Mesenchymal stem cell (in vitro differentiated cells and primary cell): ENCODE measurements around the gene MRLN.
"Not testable (repeated sequence)": the region's sequence is repeated elsewhere in the genome, so short reads cannot be mapped to it uniquely, and the experiment has no call there.

Source experiments
- DNase-seq: peaks from one replicate; pipeline ENCODE4 v3.0.0-alpha.2; 2013
- H2AFZ ChIP-seq: one replicate; pipeline ENCODE4 v1.6.1; 2013; ENCODE audit warnings: low read depth, mild to moderate bottlenecking, control low read depth, inconsistent platforms, low read length, moderate library complexity
- H2AK5ac ChIP-seq: 2 replicates; pipeline ENCODE4 v1.6.1; 2013; ENCODE audit warnings: low read length, moderate library complexity, mild to moderate bottlenecking, inconsistent platforms; ENCODE audit not compliant: severe bottlenecking
- H2BK120ac ChIP-seq: one replicate; pipeline ENCODE4 v1.6.1; 2013; ENCODE audit warnings: low read depth, mild to moderate bottlenecking, inconsistent platforms, low read length, moderate library complexity
- H2BK12ac ChIP-seq, 2 experiments: one replicate each; pipeline ENCODE4 v1.6.1; 2013; ENCODE audit warnings: inconsistent platforms in 2 of 2, low read length in 2 of 2, mild to moderate bottlenecking in 2 of 2, moderate library complexity in 2 of 2, control low read depth in 1 of 2
- H2BK15ac ChIP-seq: one replicate; pipeline ENCODE4 v1.6.1; 2013; ENCODE audit warnings: mild to moderate bottlenecking, low read depth, inconsistent platforms; ENCODE audit not compliant: poor library complexity, severe bottlenecking
- H2BK5ac ChIP-seq: 2 replicates; pipeline ENCODE4 v1.6.1; 2013; ENCODE audit warnings: low read depth, mild to moderate bottlenecking, low read length, control low read depth, inconsistent platforms; ENCODE audit not compliant: poor library complexity, severe bottlenecking
- H3K14ac ChIP-seq, 2 experiments: one replicate each; pipeline ENCODE4 v1.6.1; 2013; ENCODE audit warnings: inconsistent platforms in 2 of 2, low read length in 2 of 2, control low read depth in 1 of 2, mild to moderate bottlenecking in 1 of 2, moderate library complexity in 1 of 2
- H3K18ac ChIP-seq, 2 experiments: one replicate each; pipeline ENCODE4 v1.6.1; 2013; ENCODE audit warnings: inconsistent platforms in 2 of 2, low read length in 2 of 2, control low read depth in 1 of 2, low read depth in 1 of 2, mild to moderate bottlenecking in 1 of 2
- H3K23ac ChIP-seq, 2 experiments: one replicate each; pipeline ENCODE4 v1.6.1; 2013; ENCODE audit warnings: inconsistent platforms in 2 of 2, low read length in 2 of 2, mild to moderate bottlenecking in 2 of 2, moderate library complexity in 2 of 2, control low read depth in 1 of 2
- H3K27ac ChIP-seq: 2 replicates; pipeline ENCODE4 v1.5.1; 2013; ENCODE audit warnings: mild to moderate bottlenecking, moderate library complexity, low read length, control low read depth, inconsistent platforms; ENCODE audit not compliant: poor library complexity, severe bottlenecking
- H3K27me3 ChIP-seq, 2 experiments: 2 replicates each; pipeline versions ENCODE4 v1.6.1 to v1.7.0; 2013; ENCODE audit warnings: low read length in 2 of 2, mild to moderate bottlenecking in 2 of 2, moderate library complexity in 2 of 2, control low read depth in 1 of 2, inconsistent platforms in 1 of 2; ENCODE audit not compliant: control insufficient read depth in 1 of 2, insufficient read depth in 1 of 2
- H3K36me3 ChIP-seq, 2 experiments: 2 replicates each; pipeline versions ENCODE4 v1.6.1 to v1.7.0; 2013; ENCODE audit warnings: low read length in 2 of 2, control low read depth in 1 of 2, inconsistent platforms in 1 of 2, low read depth in 1 of 2, mild to moderate bottlenecking in 1 of 2; ENCODE audit not compliant: insufficient read depth in 2 of 2, control insufficient read depth in 1 of 2
- H3K4ac ChIP-seq, 2 experiments: one replicate each; pipeline ENCODE4 v1.6.1; 2013; ENCODE audit warnings: inconsistent platforms in 2 of 2, low read length in 2 of 2, mild to moderate bottlenecking in 2 of 2, moderate library complexity in 2 of 2, control low read depth in 1 of 2, low read depth in 1 of 2
- H3K4me1 ChIP-seq: 2 replicates; pipeline ENCODE4 v1.6.1; 2013; ENCODE audit warnings: low read depth, low read length, control low read depth; ENCODE audit not compliant: control insufficient read depth, insufficient read depth
- H3K4me2 ChIP-seq: 2 replicates; pipeline ENCODE4 v1.6.1; 2013; ENCODE audit warnings: low read length, mild to moderate bottlenecking, inconsistent platforms; ENCODE audit not compliant: poor library complexity, severe bottlenecking
- H3K4me3 ChIP-seq, 2 experiments: 2 replicates each; pipeline versions ENCODE4 v1.5.1 to v1.7.0; 2013; ENCODE audit warnings: low read length in 2 of 2, mild to moderate bottlenecking in 2 of 2, control low read depth in 1 of 2, low read depth in 1 of 2; ENCODE audit not compliant: insufficient read depth in 1 of 2
- H3K79me1 ChIP-seq: replicated peaks from 2 replicates; pipeline ENCODE4 v1.6.1; 2013; ENCODE audit warnings: mild to moderate bottlenecking, control low read depth, low read length, inconsistent platforms; ENCODE audit not compliant: poor library complexity, severe bottlenecking
- H3K9ac ChIP-seq: 2 replicates; pipeline ENCODE4 v1.7.0; 2013; ENCODE audit warnings: mild to moderate bottlenecking, low read length, moderate library complexity
- H3K9me3 ChIP-seq: 2 replicates; pipeline ENCODE4 v1.7.0; 2013; ENCODE audit warnings: mild to moderate bottlenecking, low read length; ENCODE audit not compliant: control insufficient read depth
- H4K8ac ChIP-seq: one replicate; pipeline ENCODE4 v1.6.1; 2013; ENCODE audit warnings: inconsistent platforms, mild to moderate bottlenecking, low read length, moderate library complexity
- H4K91ac ChIP-seq: one replicate; pipeline ENCODE4 v1.6.1; 2013; ENCODE audit warnings: mild to moderate bottlenecking, low read length, inconsistent platforms
- WGBS: methylation state at CpG from one replicate; pipeline ENCODE4 v1.1.7; 2013; ENCODE audit warnings: mixed read lengths; 5-methylcytosine and 5-hydroxymethylcytosine counted together

Gene MRLN

GRCh38 chr10:59787032-59787431, 33.8 kb upstream of the MRLN start:
- not testable (repeated sequence) for H2BK15ac ChIP-seq, H3K23ac ChIP-seq, H3K9me3 ChIP-seq, H3K27ac ChIP-seq, H2BK5ac ChIP-seq, H2AFZ ChIP-seq, H2BK12ac ChIP-seq, H3K4ac ChIP-seq, H4K91ac ChIP-seq, H2BK120ac ChIP-seq, H3K9ac ChIP-seq, H3K18ac ChIP-seq, DNase-seq, H3K79me1 ChIP-seq, H3K4me3 ChIP-seq, H3K27me3 ChIP-seq, H3K4me1 ChIP-seq, H3K4me2 ChIP-seq, H4K8ac ChIP-seq, H3K14ac ChIP-seq, H2AK5ac ChIP-seq
- 98% methylated on average over 6 of the region's 7 CpGs for WGBS
- H3K36me3 ChIP-seq, result peaks cover 6 to 27% of the 10 kb centered on the region in 2 experiments

DNA sequence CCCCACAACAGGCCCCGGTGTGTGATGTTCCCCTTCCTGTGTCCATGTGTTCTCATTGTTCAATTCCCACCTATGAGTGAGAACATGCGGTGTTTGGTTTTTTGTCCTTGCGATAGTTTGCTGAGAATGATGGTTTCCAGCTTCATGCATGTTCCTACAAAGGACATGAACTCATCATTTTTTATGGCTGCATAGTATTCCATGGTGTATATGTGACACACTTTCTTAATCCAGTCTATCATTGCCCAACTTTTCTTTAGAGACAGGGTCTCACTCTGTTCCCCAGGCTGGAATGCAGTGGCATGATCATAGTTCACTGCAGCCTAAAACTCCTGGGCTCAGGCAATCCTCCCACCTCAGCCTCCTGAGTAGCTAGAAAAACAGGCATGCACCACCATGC, 32.2 kb upstream of the MRLN start:
- H4K91ac ChIP-seq, H3K27ac ChIP-seq, H3K79me1 ChIP-seq, H3K27me3 ChIP-seq, H2BK5ac ChIP-seq, H3K4me2 ChIP-seq, H3K9me3 ChIP-seq, H2BK12ac ChIP-seq, H2BK15ac ChIP-seq, H3K14ac ChIP-seq, H2AFZ ChIP-seq, DNase-seq, H3K4ac ChIP-seq, H2AK5ac ChIP-seq, H3K4me1 ChIP-seq, H3K18ac ChIP-seq, H3K4me3 ChIP-seq, H2BK120ac ChIP-seq, H4K8ac ChIP-seq, H3K9ac ChIP-seq, H3K23ac ChIP-seq: not testable (repeated sequence)
- no CpG with 5 or more reads among the region's 3 CpGs for WGBS
- H3K36me3 ChIP-seq, result peaks cover 6 to 12% of the 10 kb centered on the region in 2 experiments

GRCh38 chr10:59781511-59781910, 28.3 kb upstream of the MRLN start:
- no peak overlapping the region for H4K91ac ChIP-seq
- no peak overlapping the region for H3K4ac ChIP-seq
- no peaks in the 10 kb centered on the region for H3K27me3 ChIP-seq
- H3K79me1 ChIP-seq, result no peaks in the 10 kb centered on the region
- H2AFZ ChIP-seq, result no peak overlapping the region
- no peaks in the 10 kb centered on the region for H3K9me3 ChIP-seq
- H2BK5ac ChIP-seq, result no peak overlapping the region
- no peak overlapping the region for H2BK120ac ChIP-seq
- DNase-seq, result no peak
- H2BK15ac ChIP-seq, result no peak overlapping the region
- no peak overlapping the region for H3K4me2 ChIP-seq
- H3K9ac ChIP-seq, result no peak overlapping the region
- H3K4me1 ChIP-seq, result no peaks in the 10 kb centered on the region
- no peak overlapping the region for H2AK5ac ChIP-seq
- no peak overlapping the region for H2BK12ac ChIP-seq
- no peak overlapping the region for H4K8ac ChIP-seq
- no peaks in the 10 kb centered on the region for H3K36me3 ChIP-seq
- no peak overlapping the region for H3K4me3 ChIP-seq
- 82% methylated on average over 5 of the region's 8 CpGs for WGBS
- no peak overlapping the region for H3K27ac ChIP-seq
- no peak overlapping the region for H3K18ac ChIP-seq
- no peak overlapping the region for H3K14ac ChIP-seq
- H3K23ac ChIP-seq, result no peak overlapping the region

- no peak overlapping the region for H2BK120ac ChIP-seq
- no peak overlapping the region for H4K8ac ChIP-seq
- WGBS, result 92% methylated on average over 6 of the region's 6 CpGs
- no peaks in the 10 kb centered on the region for H3K9me3 ChIP-seq
- H3K36me3 ChIP-seq, result no peaks in the 10 kb centered on the region
- no peak overlapping the region for H2AK5ac ChIP-seq
- no peak overlapping the region for H4K91ac ChIP-seq
- H3K4me3 ChIP-seq, result no peak overlapping the region
- H2BK15ac ChIP-seq, result no peak overlapping the region
- no peak for DNase-seq
- no peak overlapping the region for H2BK12ac ChIP-seq
- no peak overlapping the region for H3K4me2 ChIP-seq
- no peak overlapping the region for H3K27ac ChIP-seq
- no peak overlapping the region for H2AFZ ChIP-seq
- no peak overlapping the region for H3K14ac ChIP-seq
- no peaks in the 10 kb centered on the region for H3K79me1 ChIP-seq
- H3K4me1 ChIP-seq, result no peaks in the 10 kb centered on the region
- H3K27me3 ChIP-seq, result no peaks in the 10 kb centered on the region
- no peak overlapping the region for H3K4ac ChIP-seq
- no peak overlapping the region for H3K9ac ChIP-seq
- H3K23ac ChIP-seq, result no peak overlapping the region
- no peak overlapping the region for H3K18ac ChIP-seq
- no peak overlapping the region for H2BK5ac ChIP-seq
These were observed 26.7 kb upstream of the MRLN start for GRCh38 chr10:59779756-59780533.
